SU-DHL-6 (cell line): Measurements from ENCODE around the gene ACAP2.

Experiments used
- H2AFZ ChIP-seq: fragments of 200-600 bp; sonication (generic); 2 replicates; pipeline ENCODE4 v1.6.1; 2014; ENCODE audit warnings: low read depth, mild to moderate bottlenecking, moderate library complexity, mixed read lengths, antibody characterized with exemption, low read length; ENCODE audit not compliant: severe bottlenecking
- H3F3A ChIP-seq: fragments of 200-600 bp; shearing (Covaris generic); 2 replicates; pipeline ENCODE4 v1.6.0; 2016; ENCODE audit warnings: antibody characterized with exemption, mild to moderate bottlenecking; ENCODE audit not compliant: insufficient read depth
- H3K27ac ChIP-seq: fragments of 200-600 bp; sonication (generic); 2 replicates; pipeline ENCODE4 v1.5.1; 2016; ENCODE audit warnings: low read depth, mild to moderate bottlenecking, low read length, moderate library complexity, mixed read lengths
- H3K27me3 ChIP-seq: fragments of 200-600 bp; sonication (generic), shearing (Covaris generic); 2 replicates; pipeline ENCODE4 v1.6.0; 2014; ENCODE audit warnings: mild to moderate bottlenecking, low read length
- H3K36me3 ChIP-seq: fragments of 200-600 bp; sonication (generic); 2 replicates; pipeline ENCODE4 v1.6.1; 2014; ENCODE audit warnings: mild to moderate bottlenecking, low read length, mixed read lengths
- H3K4me2 ChIP-seq: fragments of 300-600, 200-600 bp; shearing (Covaris generic), sonication (generic); 2 replicates; pipeline ENCODE4 v1.6.0; 2014; ENCODE audit warnings: low read length, low read depth, mild to moderate bottlenecking; ENCODE audit not compliant: poor library complexity, severe bottlenecking
- H3K4me3 ChIP-seq: fragments of 200-600 bp; sonication (generic); 2 replicates; pipeline ENCODE4 v1.5.1; 2014; ENCODE audit warnings: antibody characterized with exemption, low read length, mild to moderate bottlenecking, mixed read lengths; ENCODE audit not compliant: insufficient read depth, poor library complexity, severe bottlenecking
- H3K79me2 ChIP-seq: fragments of 200-600 bp; sonication (generic); 2 replicates; pipeline ENCODE4 v1.6.1; 2014; ENCODE audit warnings: mild to moderate bottlenecking, low read length, moderate library complexity; ENCODE audit not compliant: insufficient read depth
- H3K9ac ChIP-seq: fragments of 200-600 bp; sonication (generic); 2 replicates; pipeline ENCODE4 v1.7.0; 2014; ENCODE audit warnings: mild to moderate bottlenecking, low read length
- H3K9me2 ChIP-seq: fragments of 200-600 bp; sonication (generic); replicated peaks from 2 replicates; pipeline ENCODE4 v1.6.1; 2014; ENCODE audit warnings: low read length; ENCODE audit not compliant: insufficient read depth
- H3K9me3 ChIP-seq: fragments of 200-600 bp; sonication (generic); 2 replicates; pipeline ENCODE4 v1.6.1; 2014; ENCODE audit warnings: low read length, mixed read lengths; ENCODE audit not compliant: insufficient read depth
- H4K20me1 ChIP-seq: fragments of 200-600 bp; sonication (generic); 2 replicates; pipeline ENCODE4 v1.6.1; 2014; ENCODE audit warnings: low read depth, mild to moderate bottlenecking, antibody characterized with exemption, low read length, moderate library complexity, mixed read lengths
- CTCF ChIP-seq: fragments of 200-600 bp; sonication (generic); IDR thresholded peaks from one replicate; pipeline ENCODE4 v1.5.1; 2017; ENCODE audit warnings: antibody characterized with exemption, mild to moderate bottlenecking, low read length, moderate library complexity; ENCODE audit not compliant: insufficient read depth, poor library complexity, severe bottlenecking
- EZH2phosphoT487 ChIP-seq: fragments of 200-600 bp; sonication (generic), shearing (Covaris generic); conservative IDR thresholded peaks from 2 replicates; pipeline ENCODE4 v1.6.1; 2018; ENCODE audit warnings: mild to moderate bottlenecking, antibody characterized with exemption, low read length, moderate library complexity, mixed read lengths

The ACAP2 gene

GRCh38 chr3:195458316-195458717 is 15.5 kb upstream of the ACAP2 start:
- Histone ChIP-seq H3K9me3 (no peaks in the 10 kb centered on the region), H3K27me3 (no peaks in the 10 kb centered on the region), H2AFZ (no peak overlapping the region), H3K36me3 (no peaks in the 10 kb centered on the region), H3K27ac (no peak overlapping the region), H4K20me1 (no peaks in the 10 kb centered on the region), H3K9ac (no peak overlapping the region), H3K9me2 (no peaks in the 10 kb centered on the region), H3K4me3 (no peak overlapping the region), H3F3A (no peaks in the 10 kb centered on the region), H3K79me2 (no peaks in the 10 kb centered on the region), H3K4me2 (no peak overlapping the region)
- no peak for TF ChIP-seq EZH2phosphoT487
- TF ChIP-seq CTCF: no peak

- no peak for TF ChIP-seq CTCF
- TF ChIP-seq EZH2phosphoT487: no peak
- no peaks in the 10 kb centered on the region for H3F3A ChIP-seq
- H3K27me3 ChIP-seq: no peaks in the 10 kb centered on the region
- H3K27ac ChIP-seq: no peak overlapping the region
- H2AFZ ChIP-seq: no peak overlapping the region
- no peak overlapping the region for H3K4me3 ChIP-seq
- H3K9me2 ChIP-seq: no peaks in the 10 kb centered on the region
- no peaks in the 10 kb centered on the region for H4K20me1 ChIP-seq
- H3K36me3 ChIP-seq: no peaks in the 10 kb centered on the region
- no peak overlapping the region for H3K4me2 ChIP-seq
- no peak overlapping the region for H3K9ac ChIP-seq
- H3K79me2 ChIP-seq: no peaks in the 10 kb centered on the region
- no peaks in the 10 kb centered on the region for H3K9me3 ChIP-seq
Observed at GRCh38 chr3:195455789-195456188, 13.0 kb upstream of the ACAP2 start.

DNA sequence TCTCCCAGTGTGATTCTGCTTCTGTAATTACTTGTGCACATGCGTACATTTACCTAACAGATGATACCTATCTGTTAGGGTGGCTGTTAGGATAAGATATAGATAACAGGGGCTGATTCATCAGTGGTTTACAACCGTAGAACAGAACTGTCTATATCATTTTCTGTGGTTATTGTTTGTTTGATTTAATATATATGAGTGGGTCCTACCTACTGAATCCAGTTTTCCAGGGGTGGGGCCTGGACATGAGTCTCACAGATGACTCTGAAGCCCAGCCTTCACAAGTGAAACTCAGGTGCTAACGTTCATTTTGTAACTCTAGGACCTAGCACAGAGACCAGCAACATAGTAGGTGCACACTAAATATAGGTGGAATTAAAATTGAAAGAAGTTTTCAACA is 10.4 kb upstream of the ACAP2 start:
- Histone ChIP-seq H3K27me3 (no peaks in the 10 kb centered on the region), H3F3A (no peaks in the 10 kb centered on the region), H2AFZ (no peak overlapping the region), H3K79me2 (no peaks in the 10 kb centered on the region), H3K4me2 (no peak overlapping the region), H4K20me1 (no peaks in the 10 kb centered on the region), H3K9me3 (no peaks in the 10 kb centered on the region), H3K27ac (no peak overlapping the region), H3K9me2 (no peaks in the 10 kb centered on the region), H3K4me3 (no peak overlapping the region), H3K9ac (no peak overlapping the region), H3K36me3 (no peaks in the 10 kb centered on the region)
- TF ChIP-seq EZH2phosphoT487 (no peak), CTCF (no peak)
